ENCODE measurements around the gene OXSM. TPM values are rescaled to one million over a fixed set of nuclear protein-coding genes. Genes with fewer than 3 reads are reported as not detected.

OXSM gene
- total RNA-seq, result 11.1 and 12.4 TPM in 2 replicates

GRCh38 chr3:25789596-25790556, at the start of gene OXSM:
OXSM (plus strand) TSS chr3:25790090; CDS start chr3:25791021, 931 bp downstream.

GRCh38 chr3:25782938-25783660, 6.8 kb upstream of the OXSM start, which contains the start of gene NGLY1:
NGLY1 (minus strand) TSS chr3:25783443; CDS start chr3:25783390, 53 bp downstream.

Other genes with a start within 250 kb of the OXSM start
- gene TOP2B, start 125.2 kb upstream of the OXSM start, total RNA-seq, result 63.7 and 77.1 TPM in 2 replicates
- gene NGLY1, start 6.6 kb upstream of the OXSM start, total RNA-seq, result 35.5 and 46.2 TPM in 2 replicates